H1 (cell line): Measurements from ENCODE around the gene PCBD1. TPM values are rescaled to one million over a fixed set of nuclear protein-coding genes. Genes with fewer than 3 reads are reported as not detected.

ENCODE experiments used
- CTCF ChIA-PET: fragments of 300-600 bp; sonication (Branson Sonifier 250); formaldehyde crosslinking; loops from one replicate; lab custom pipeline; 2021; ENCODE audit not compliant: partially characterized antibody; lab: Charles Lee
- POLR2A ChIA-PET: fragments of 300-600 bp; sonication (Branson Sonifier 250); formaldehyde crosslinking; loops from one replicate; lab custom pipeline; 2021; ENCODE audit warnings: inconsistent platforms; ENCODE audit not compliant: partially characterized antibody; lab: Charles Lee
- DNase-seq, 2 experiments: peaks; one replicate each; pipeline versions ENCODE4 v3.0.0 to v3.0.0-alpha.2; 2010 to 2022; ENCODE audit warnings: low spot score in 2 of 2, low read depth in 1 of 2, mixed read lengths in 1 of 2
- FAIRE-seq: peaks from 2 replicates; lab custom pipeline; 2011; peaks lifted over from hg19 to GRCh38; lab: Jason Lieb, UNC
- H2AFZ ChIP-seq: 2 replicates; pipeline ENCODE4 v1.8.1; 2012; ENCODE audit warnings: low read length, inconsistent platforms
- H2AK5ac ChIP-seq: 2 replicates; pipeline ENCODE4 v1.6.1; 2013; ENCODE audit warnings: low read depth, low read length
- H2BK120ac ChIP-seq: replicated peaks from 2 replicates; pipeline ENCODE3; 2013; ENCODE audit warnings: low read depth, low read length, inconsistent platforms
- H2BK12ac ChIP-seq: 2 replicates; pipeline ENCODE4 v1.6.1; 2013; ENCODE audit warnings: low read depth, low read length
- H2BK15ac ChIP-seq: 2 replicates; pipeline ENCODE4 v1.6.1; 2013; ENCODE audit warnings: low read length
- H2BK20ac ChIP-seq: 2 replicates; pipeline ENCODE4 v1.6.1; 2013; ENCODE audit warnings: low read length
- H2BK5ac ChIP-seq: 2 replicates; pipeline ENCODE4 v1.6.1; 2013; ENCODE audit warnings: low read depth, low read length
- H3K14ac ChIP-seq: 2 replicates; pipeline ENCODE4 v1.6.1; 2013; ENCODE audit warnings: inconsistent platforms; ENCODE audit not compliant: insufficient read length
- H3K18ac ChIP-seq: 2 replicates; pipeline ENCODE4 v1.6.1; 2013; ENCODE audit warnings: low read length; ENCODE audit errors: extremely low read depth
- H3K23ac ChIP-seq: 2 replicates; pipeline ENCODE4 v1.6.1; 2013; ENCODE audit warnings: inconsistent platforms; ENCODE audit not compliant: insufficient read length
- H3K23me2 ChIP-seq: 2 replicates; pipeline ENCODE4 v1.6.1; 2013; ENCODE audit warnings: low read depth, low read length
- H3K27ac ChIP-seq: 2 replicates; pipeline ENCODE4 v1.6.1; 2011; ENCODE audit warnings: low read depth, low read length, inconsistent platforms
- H3K27me3 ChIP-seq, 4 experiments: replicated peaks in 1 of 4; 1 replicate in 1 of 4; 2 replicates in 3 of 4; pipeline versions ENCODE4 v1.6.1 to v1.8.1; 2011 to 2013; ENCODE audit warnings: low read length in 3 of 4, mild to moderate bottlenecking in 3 of 4, inconsistent platforms in 2 of 4, mixed read lengths in 2 of 4, moderate library complexity in 1 of 4; ENCODE audit not compliant: control insufficient read depth in 3 of 4, insufficient read depth in 3 of 4; ENCODE audit errors: extremely low read depth in 1 of 4
- H3K36me3 ChIP-seq, 4 experiments: 2 replicates each; pipeline versions ENCODE4 v1.6.1 to v1.8.1; 2011 to 2013; ENCODE audit warnings: mild to moderate bottlenecking in 4 of 4, low read length in 3 of 4, moderate library complexity in 2 of 4, control low read depth in 1 of 4, inconsistent platforms in 1 of 4; ENCODE audit not compliant: insufficient read depth in 4 of 4, control insufficient read depth in 2 of 4
- H3K4ac ChIP-seq: replicated peaks from 2 replicates; pipeline ENCODE3; 2013; ENCODE audit warnings: low read length, low read depth, mixed read lengths, inconsistent platforms; ENCODE audit not compliant: insufficient read length
- H3K4me1 ChIP-seq, 4 experiments: replicated peaks in 1 of 4; 1 replicate in 1 of 4; 2 replicates in 3 of 4; pipeline versions ENCODE4 v1.6.1 to v1.8.1; 2011 to 2013; ENCODE audit warnings: low read length in 3 of 4, inconsistent platforms in 2 of 4, mixed read lengths in 1 of 4; ENCODE audit not compliant: insufficient read depth in 4 of 4, control insufficient read depth in 3 of 4
- H3K4me2 ChIP-seq, 2 experiments: 2 replicates each; pipeline versions ENCODE4 v1.6.1 to v1.8.1; 2011 to 2013; ENCODE audit warnings: low read depth in 2 of 2, low read length in 2 of 2, control low read depth in 1 of 2, inconsistent platforms in 1 of 2, mild to moderate bottlenecking in 1 of 2; ENCODE audit not compliant: insufficient read depth in 1 of 2
- H3K4me3 ChIP-seq, 4 experiments: fragments of 200-600, 300-600 bp in 1 of 4; sonication (generic), shearing (Covaris generic), sonication (Bioruptor Twin) in 1 of 4; 2 replicates each; pipeline versions ENCODE4 v1.5.1 to v1.8.1; 2011 to 2016; ENCODE audit warnings: low read length in 4 of 4, low read depth in 3 of 4, control low read depth in 2 of 4, inconsistent platforms in 2 of 4, mild to moderate bottlenecking in 2 of 4, mixed read lengths in 1 of 4, moderate library complexity in 1 of 4; ENCODE audit not compliant: insufficient read depth in 2 of 4; ENCODE audit errors: extremely low read depth in 1 of 4
- H3K56ac ChIP-seq: replicated peaks from 2 replicates; pipeline ENCODE3; 2013; ENCODE audit warnings: low read depth, mild to moderate bottlenecking, mixed read lengths, low read length, inconsistent platforms; ENCODE audit not compliant: insufficient read length
- H3K79me1 ChIP-seq: 2 replicates; pipeline ENCODE4 v1.6.1; 2013; ENCODE audit warnings: low read depth, low read length, control low read depth
- H3K79me2 ChIP-seq, 2 experiments: 2 replicates each; pipeline versions ENCODE4 v1.6.1 to v1.8.1; 2012 to 2013; ENCODE audit warnings: low read length in 2 of 2, mild to moderate bottlenecking in 2 of 2, inconsistent platforms in 1 of 2; ENCODE audit not compliant: insufficient read depth in 2 of 2, control insufficient read depth in 1 of 2
- H3K9ac ChIP-seq, 4 experiments: replicated peaks in 1 of 4; 1 replicate in 1 of 4; 2 replicates in 3 of 4; pipeline versions ENCODE4 v1.6.1 to v1.8.1; 2011 to 2013; ENCODE audit warnings: low read depth in 3 of 4, low read length in 3 of 4, control low read depth in 2 of 4, mild to moderate bottlenecking in 2 of 4, moderate library complexity in 2 of 4, inconsistent platforms in 1 of 4; ENCODE audit errors: extremely low read depth in 1 of 4
- H3K9me3 ChIP-seq, 2 experiments: 2 replicates each; pipeline versions ENCODE4 v1.6.1 to v1.8.1; 2012 to 2013; ENCODE audit warnings: mild to moderate bottlenecking in 2 of 2, moderate library complexity in 2 of 2, control low read depth in 1 of 2, inconsistent platforms in 1 of 2, low read depth in 1 of 2, low read length in 1 of 2, mixed read lengths in 1 of 2; ENCODE audit not compliant: insufficient read depth in 2 of 2
- H4K20me1 ChIP-seq, 2 experiments: replicated peaks in 1 of 2; 2 replicates each; pipeline versions ENCODE3 to v1.8.1; 2011 to 2013; ENCODE audit warnings: inconsistent platforms in 2 of 2, low read length in 2 of 2, mild to moderate bottlenecking in 1 of 2; ENCODE audit not compliant: insufficient read depth in 2 of 2, control insufficient read depth in 1 of 2
- H4K5ac ChIP-seq: 2 replicates; pipeline ENCODE4 v1.6.1; 2013; ENCODE audit warnings: low read length, low read depth, mixed read lengths, inconsistent platforms; ENCODE audit not compliant: insufficient read length
- H4K8ac ChIP-seq: 2 replicates; pipeline ENCODE4 v1.8.0; 2013; ENCODE audit warnings: mild to moderate bottlenecking, moderate library complexity, low read length, inconsistent platforms; ENCODE audit not compliant: insufficient read depth; ENCODE audit errors: extremely low read depth
- H4K91ac ChIP-seq: replicated peaks from 2 replicates; pipeline ENCODE3; 2013; ENCODE audit warnings: low read length, mixed read lengths, inconsistent platforms; ENCODE audit not compliant: insufficient read length
- CTCF ChIP-seq, 3 experiments: IDR thresholded peaks; 1 replicate in 2 of 3; 2 replicates in 1 of 3; pipeline versions ENCODE4 v1.5.1 to v1.6.1; 2011; ENCODE audit warnings: low read length in 3 of 3, mild to moderate bottlenecking in 3 of 3, inconsistent platforms in 2 of 3, low read depth in 1 of 3, moderate library complexity in 1 of 3; ENCODE audit not compliant: insufficient read depth in 1 of 3; ENCODE audit errors: control extremely low read depth in 1 of 3
- EP300 ChIP-seq, 2 experiments: IDR thresholded peaks; 1 replicate in 1 of 2; 2 replicates in 1 of 2; pipeline ENCODE4 v1.6.1; 2011 to 2012; ENCODE audit warnings: low read depth in 2 of 2, low read length in 2 of 2, mild to moderate bottlenecking in 2 of 2, borderline replicate concordance in 1 of 2, inconsistent platforms in 1 of 2, moderate library complexity in 1 of 2
- WGBS, 2 experiments: shearing (Covaris generic) in 1 of 2; methylation state at CpG; one replicate each; pipeline versions ENCODE4 v1.1.6 to v1.1.7; 2013 to 2015; ENCODE audit warnings: low lambda C conversion rate in 2 of 2, mixed read lengths in 2 of 2, inconsistent platforms in 1 of 2, low coverage in 1 of 2, missing lambda C conversion rate in 1 of 2; ENCODE audit not compliant: insufficient replicate concordance in 2 of 2, insufficient coverage in 1 of 2, insufficient read length in 1 of 2; ENCODE audit errors: extremely low coverage in 1 of 2, missing lambda C conversion rate in 1 of 2; 5-methylcytosine and 5-hydroxymethylcytosine counted together
- polyA plus RNA-seq, 7 experiments: library from polyadenylated mRNA; depleted of rRNA in 3 of 7; stranded (reverse) in 5 of 7; unstranded in 2 of 7; fragments of >200 nt in 5 of 7; fragments of 200-250 nt in 2 of 7; gene quantifications; 1 replicate in 5 of 7; 2 replicates in 1 of 7; 4 replicates in 1 of 7; pipeline versions ENCODE4 v1.2.1 to v1.2.3, GENCODE V29; 2011 to 2013; ENCODE audit warnings: missing spikeins in 2 of 7, mixed read lengths in 2 of 7
- total RNA-seq: library from RNA; stranded (reverse); fragmentation: NEBNext Ultra II Directional; extraction: Animal tissue kit (Norgen Biotek cat#: 25700); gene quantifications from 2 replicates; pipeline ENCODE4 v1.2.1, GENCODE V29; 2021

The PCBD1 gene
- total and polyA plus RNA-seq, 2 of the 8 experiments (the other 6 are each of a cell fraction or from before 2014, with no cell fraction given): 46.5 to 55.0 TPM

GRCh38 chr10:70902661-70903261 lies 14.4 kb upstream of the PCBD1 start:
- TF ChIP-seq EP300 (IDR thresholded peaks at IDR 0.05; ENCODE audit: borderline replicate concordance in 1 of 2, low read depth in 2 of 2, low read length in 2 of 2) (no peak), CTCF (IDR thresholded peaks at IDR 0.05; ENCODE audit: control extremely low read depth in 1 of 3, insufficient read depth in 1 of 3, low read depth in 1 of 3, low read length in 3 of 3) (peak in 1 of 3 experiments; percentile 3; a peak in 1 of 4 replicates)
- H4K91ac ChIP-seq: no peak overlapping the region

More at GRCh38 chr10:70902661-70903261, 14.4 kb upstream of the PCBD1 start:
- WGBS, 2 experiments: 96% methylated on average over 5 of the region's 5 CpGs; no CpG with 5 or more reads in 1 of the 2 experiments
- Histone ChIP-seq H2AK5ac (no peak overlapping the region), H2BK15ac (no peak overlapping the region), H3K27ac (no peak overlapping the region), H3K23ac (no peak overlapping the region), H3K18ac (no peak overlapping the region), H3K36me3 (no peaks in the 10 kb centered on the region), H3K23me2 (0 out of 2 replicates have a peak, but pooled peaks cover 2% of the 10 kb centered on the region), H3K27me3 (no peaks in the 10 kb centered on the region), H3K4me2 (no peak overlapping the region), H3K14ac (no peak overlapping the region), H2BK20ac (no peak overlapping the region), H2AFZ (no peak overlapping the region; the same call in 1 of the 2 replicates), H3K56ac (no peak overlapping the region), H4K8ac (no peak overlapping the region), H3K79me1 (no peaks in the 10 kb centered on the region), H2BK5ac (no peak overlapping the region), H3K4me1 (no peaks in the 10 kb centered on the region; a peak in 1 of 7 replicates), H3K9me3 (no peaks in the 10 kb centered on the region), H3K9ac (no peak overlapping the region), H3K79me2 (no peaks in the 10 kb centered on the region), H3K4ac (no peak overlapping the region), H2BK120ac (no peak overlapping the region), H3K4me3 (no peak overlapping the region), H4K5ac (no peak overlapping the region), H2BK12ac (0 out of 2 replicates have a peak overlapping the region, but pooled peaks have one; percentile 1), H4K20me1 (no peaks in the 10 kb centered on the region)
- CTCF ChIA-PET: interaction anchor here (0.6 to 13.3 kb wide), 87 partner anchors 9 to 1885 kb away, joined by 3 to 237 read pairs (median 5); partner anchors contain the start of genes PCBD1 and UNC5B
- no peak for DNase-seq
- POLR2A ChIA-PET: interaction anchor here (0.6 to 1.3 kb wide), 4 partner anchors 9 to 284 kb away, joined by 3 to 4 read pairs (median 3); no protein-coding TSS in a partner anchor
- no peak for FAIRE-seq
